Activated T-cell treated with anti-CD3 and anti-CD28 coated beads, Interleukin-2, amount 50 U/mL, for 4 hours (primary cell): ENCODE measurements around the gene WNT9B. TPM values are rescaled to one million over a fixed set of nuclear protein-coding genes. Genes with fewer than 3 reads are reported as not detected.

ENCODE experiments used
- ATAC-seq, 2 donors: fragments of 200-7000 bp; cut with Tn5 transposase; one replicate each; pipeline ENCODE4 v1.10.0; 2021
- DNase-seq: peaks from one replicate; pipeline ENCODE4 v3.0.0-alpha.2; 2020
- H3K27me3 Mint-ChIP-seq: one replicate; pipeline ENCODE4 v1.8.0; 2021; ENCODE audit warnings: low read depth, mixed read lengths
- H3K36me3 Mint-ChIP-seq: one replicate; pipeline ENCODE4 v1.8.0; 2022; ENCODE audit warnings: mixed read lengths; ENCODE audit not compliant: insufficient read depth
- H3K4me1 Mint-ChIP-seq: one replicate; pipeline ENCODE4 v1.8.0; 2021; ENCODE audit warnings: low read depth, mixed read lengths
- H3K4me3 Mint-ChIP-seq: one replicate; pipeline ENCODE4 v1.8.0; 2021; ENCODE audit warnings: mild to moderate bottlenecking, moderate library complexity, mixed read lengths
- H3K9me3 Mint-ChIP-seq: one replicate; pipeline ENCODE4 v1.8.0; 2021; ENCODE audit warnings: mixed read lengths
- total RNA-seq, 3 donors: library from RNA; stranded (reverse); gene quantifications; one replicate each; pipeline ENCODE4 v1.2.1, GENCODE V29; 2021

Gene WNT9B
- total RNA-seq: not detected

DNA sequence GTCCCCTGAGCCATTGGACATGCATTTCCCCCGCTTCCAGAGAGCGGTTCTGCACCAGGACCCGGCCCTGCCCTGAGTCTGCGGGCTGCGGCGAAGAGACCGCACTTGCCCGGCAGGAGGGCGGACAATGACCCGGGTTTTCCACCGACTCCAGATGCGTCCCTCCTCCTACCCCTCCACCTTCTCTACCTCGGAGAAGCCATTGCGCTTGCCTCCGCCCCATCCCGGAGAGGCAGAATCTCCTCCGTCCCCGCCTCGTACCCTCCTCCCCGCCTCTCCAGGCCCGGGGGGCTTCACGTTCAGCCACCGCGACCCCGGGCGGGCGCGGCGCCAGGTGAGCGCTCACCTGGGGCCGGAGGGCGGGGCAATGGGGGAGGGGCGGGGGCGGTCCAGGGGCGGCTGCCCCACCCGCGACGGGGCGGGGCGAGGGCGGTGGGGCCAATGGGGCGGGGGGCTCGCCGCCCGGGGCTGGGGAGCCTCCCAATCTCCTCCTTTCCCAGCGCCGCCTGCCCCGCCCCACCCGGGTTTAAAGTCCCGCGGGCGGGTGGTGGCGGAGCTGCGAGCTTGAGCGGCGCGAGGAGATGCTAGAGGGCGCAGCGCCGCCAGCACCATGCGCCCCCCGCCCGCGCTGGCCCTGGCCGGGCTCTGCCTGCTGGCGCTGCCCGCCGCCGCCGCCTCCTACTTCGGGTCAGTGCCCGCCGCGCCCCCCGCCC is at the start of gene WNT9B:
TSS of gene WNT9B (plus strand) at position 555 of the 713 bp plus-strand sequence. CDS start at position 611, 56 bp downstream.
- Mint-ChIP-seq H3K4me3 (peak within 1 kb of the TSS; percentile 66), H3K9me3 (no peaks in the 10 kb centered on the region), H3K36me3 (no peaks in the 10 kb centered on the region), H3K4me1 (peaks cover 14% of the 10 kb centered on the region), H3K27me3 (peaks cover 70% of the 10 kb centered on the region)
- no peak for DNase-seq
- ATAC-seq: peak; percentile 42 to 62

DNA sequence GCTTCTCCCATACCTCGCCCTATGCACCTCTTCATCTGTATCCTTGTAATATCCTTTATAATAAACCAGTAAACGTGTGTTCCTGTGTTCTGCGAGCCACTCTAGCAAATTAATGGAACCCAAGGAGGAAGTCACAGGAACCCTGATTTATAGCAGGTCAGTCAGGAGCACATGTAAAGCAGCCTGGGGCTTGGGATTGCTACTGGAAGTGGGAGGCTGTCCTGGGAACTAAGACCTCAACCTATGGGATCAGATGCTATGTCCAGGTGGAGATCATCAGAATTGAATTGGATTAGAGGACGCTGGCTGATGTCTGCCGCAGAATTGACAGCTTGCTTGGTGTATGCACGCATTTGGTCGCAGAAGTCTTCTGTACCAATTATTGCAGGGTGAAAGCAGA is 48.6 kb upstream of the WNT9B start:
- peaks cover 4% of the 10 kb centered on the region for H3K27me3 Mint-ChIP-seq
- no peak for DNase-seq
- no peaks in the 10 kb centered on the region for H3K36me3 Mint-ChIP-seq
- ATAC-seq: no peak
- no peak overlapping the region for H3K4me3 Mint-ChIP-seq
- H3K4me1 Mint-ChIP-seq: no peaks in the 10 kb centered on the region
- no peaks in the 10 kb centered on the region for H3K9me3 Mint-ChIP-seq

GRCh38 chr17:46803544-46803943 is 47.8 kb upstream of the WNT9B start:
- ATAC-seq (no peak), DNase-seq (no peak)
- Mint-ChIP-seq H3K4me3 (no peak overlapping the region), H3K4me1 (no peaks in the 10 kb centered on the region), H3K27me3 (peaks cover 4% of the 10 kb centered on the region), H3K9me3 (no peaks in the 10 kb centered on the region), H3K36me3 (no peaks in the 10 kb centered on the region)

GRCh38 chr17:46805771-46806170 is 45.6 kb upstream of the WNT9B start:
- Mint-ChIP-seq H3K36me3 (no peaks in the 10 kb centered on the region), H3K4me3 (no peak overlapping the region), H3K27me3 (peaks cover 4% of the 10 kb centered on the region), H3K4me1 (no peaks in the 10 kb centered on the region), H3K9me3 (no peaks in the 10 kb centered on the region)
- no peak for ATAC-seq
- DNase-seq: no peak

DNA sequence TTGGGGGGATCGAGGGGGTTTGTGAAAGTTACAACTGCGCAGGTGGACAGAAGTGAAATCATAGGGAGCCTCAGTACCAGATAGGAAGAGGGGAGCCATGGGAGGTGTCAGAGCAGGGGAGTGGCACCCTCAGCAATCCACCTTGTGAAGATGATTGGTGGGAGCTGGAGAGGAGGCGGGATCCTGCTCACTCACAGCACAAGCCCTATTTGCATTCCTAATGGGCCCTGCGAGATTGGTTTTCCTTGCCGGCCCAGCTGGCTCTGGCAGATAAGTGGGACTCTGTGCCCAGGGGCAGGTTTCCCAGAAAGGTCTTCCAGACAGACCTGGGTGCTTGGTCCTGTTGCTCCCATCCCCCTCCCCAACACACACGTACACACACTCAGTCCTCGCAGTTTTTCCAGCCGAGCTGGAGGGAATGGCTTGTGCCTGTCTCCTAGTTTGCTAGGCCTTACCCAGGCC is 42.2 kb upstream of the WNT9B start:
- Mint-ChIP-seq H3K9me3 (no peaks in the 10 kb centered on the region), H3K27me3 (peaks cover 37% of the 10 kb centered on the region), H3K4me1 (no peaks in the 10 kb centered on the region), H3K36me3 (no peaks in the 10 kb centered on the region), H3K4me3 (no peak overlapping the region)
- no peak for ATAC-seq
- no peak for DNase-seq

DNA sequence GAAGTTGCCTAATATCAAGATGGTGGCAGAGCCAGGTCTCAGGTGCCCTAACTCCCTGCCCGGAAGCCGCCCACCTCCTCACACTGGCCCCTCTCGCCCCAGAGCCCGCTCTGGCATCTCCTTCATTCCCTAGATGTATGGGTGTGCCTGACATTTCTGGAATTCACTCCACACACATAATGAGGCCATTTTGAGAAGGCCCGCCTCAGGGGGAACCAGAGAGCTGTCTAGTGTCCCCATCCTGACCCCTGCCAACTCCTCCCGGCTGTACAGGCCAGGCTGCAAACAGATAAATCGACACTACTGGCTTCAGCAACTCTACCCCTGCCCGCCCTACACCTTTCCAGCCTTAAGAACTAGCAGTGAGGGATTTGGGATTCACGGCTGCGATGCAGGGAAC is 40.5 kb upstream of the WNT9B start:
- Mint-ChIP-seq H3K27me3 (peaks cover 49% of the 10 kb centered on the region), H3K4me3 (no peak overlapping the region), H3K36me3 (no peaks in the 10 kb centered on the region), H3K4me1 (no peaks in the 10 kb centered on the region), H3K9me3 (no peaks in the 10 kb centered on the region)
- ATAC-seq: no peak
- DNase-seq: no peak

- no peaks in the 10 kb centered on the region for H3K36me3 Mint-ChIP-seq
- H3K4me3 Mint-ChIP-seq: no peak overlapping the region
- H3K9me3 Mint-ChIP-seq: no peaks in the 10 kb centered on the region
- no peak for DNase-seq
- ATAC-seq: no peak
- H3K27me3 Mint-ChIP-seq: peaks cover 61% of the 10 kb centered on the region
- H3K4me1 Mint-ChIP-seq: no peaks in the 10 kb centered on the region
These were observed 39.3 kb upstream of the WNT9B start for GRCh38 chr17:46811978-46812583.

DNA sequence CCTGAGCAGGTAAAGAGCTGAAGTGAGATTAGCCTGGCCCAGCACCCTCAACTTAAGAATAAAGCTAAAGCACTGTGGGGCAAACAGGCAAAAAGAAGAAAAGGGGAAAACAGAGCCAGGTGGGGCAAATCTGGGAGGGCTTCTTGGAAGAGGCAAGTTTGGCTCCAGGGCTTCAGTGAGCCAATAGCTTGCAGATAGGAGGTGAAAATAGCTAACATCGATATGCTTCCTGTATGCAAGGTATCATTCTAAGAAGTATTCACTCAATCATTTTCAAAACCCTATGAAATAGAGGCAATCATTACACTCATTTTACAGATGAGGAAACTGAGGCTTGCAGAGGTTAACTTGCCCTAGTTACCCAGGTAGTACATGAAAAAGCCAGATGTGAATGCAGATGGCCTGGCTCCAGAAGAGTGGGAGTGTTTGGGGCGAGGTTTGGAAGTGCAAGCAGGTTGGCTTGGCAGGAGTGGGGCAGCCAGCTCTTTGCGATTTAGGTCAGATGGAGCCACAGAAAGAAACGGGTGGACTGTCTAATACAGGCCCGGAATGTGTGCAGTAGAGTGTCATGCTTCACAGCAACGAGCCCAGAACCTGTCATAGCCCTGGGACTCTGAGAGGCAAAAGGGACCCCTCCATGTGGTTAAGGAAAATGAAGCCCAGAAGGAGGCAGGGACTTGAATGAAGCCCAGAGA is 38.6 kb upstream of the WNT9B start:
- no peak for DNase-seq
- Mint-ChIP-seq H3K4me1 (peaks cover 3% of the 10 kb centered on the region), H3K36me3 (no peaks in the 10 kb centered on the region), H3K9me3 (no peaks in the 10 kb centered on the region), H3K4me3 (no peak overlapping the region), H3K27me3 (peaks cover 67% of the 10 kb centered on the region)
- ATAC-seq: no peak

GRCh38 chr17:46813920-46814319 is 37.5 kb upstream of the WNT9B start:
- DNase-seq (no peak), ATAC-seq (no peak)
- Mint-ChIP-seq H3K9me3 (no peaks in the 10 kb centered on the region), H3K4me3 (no peak overlapping the region), H3K36me3 (no peaks in the 10 kb centered on the region), H3K4me1 (peaks cover 9% of the 10 kb centered on the region), H3K27me3 (peaks cover 74% of the 10 kb centered on the region)

DNA sequence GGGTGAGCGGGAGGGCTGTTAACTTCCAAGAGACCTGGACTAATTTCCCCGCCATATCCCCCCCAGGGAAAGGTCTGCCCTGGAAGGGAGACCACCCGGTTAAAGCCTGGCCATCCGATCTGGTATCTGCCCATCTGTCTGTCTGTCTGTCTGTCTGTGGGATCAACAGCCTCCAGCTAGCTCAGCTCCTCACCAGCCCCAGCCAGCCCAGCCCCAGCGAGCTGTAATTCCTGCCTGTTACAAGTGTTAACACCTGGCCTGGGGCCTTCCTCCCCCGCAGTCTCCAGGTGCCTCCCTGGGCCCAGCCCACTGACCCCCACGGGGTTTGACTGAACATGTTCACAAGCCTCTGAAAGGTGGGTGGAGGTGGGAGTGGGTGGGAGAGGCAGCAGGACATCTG is 36.9 kb upstream of the WNT9B start:
- Mint-ChIP-seq H3K4me1 (peaks cover 13% of the 10 kb centered on the region), H3K9me3 (no peaks in the 10 kb centered on the region), H3K36me3 (no peaks in the 10 kb centered on the region), H3K27me3 (peaks cover 79% of the 10 kb centered on the region), H3K4me3 (no peak overlapping the region)
- no peak for DNase-seq
- ATAC-seq: no peak

DNA sequence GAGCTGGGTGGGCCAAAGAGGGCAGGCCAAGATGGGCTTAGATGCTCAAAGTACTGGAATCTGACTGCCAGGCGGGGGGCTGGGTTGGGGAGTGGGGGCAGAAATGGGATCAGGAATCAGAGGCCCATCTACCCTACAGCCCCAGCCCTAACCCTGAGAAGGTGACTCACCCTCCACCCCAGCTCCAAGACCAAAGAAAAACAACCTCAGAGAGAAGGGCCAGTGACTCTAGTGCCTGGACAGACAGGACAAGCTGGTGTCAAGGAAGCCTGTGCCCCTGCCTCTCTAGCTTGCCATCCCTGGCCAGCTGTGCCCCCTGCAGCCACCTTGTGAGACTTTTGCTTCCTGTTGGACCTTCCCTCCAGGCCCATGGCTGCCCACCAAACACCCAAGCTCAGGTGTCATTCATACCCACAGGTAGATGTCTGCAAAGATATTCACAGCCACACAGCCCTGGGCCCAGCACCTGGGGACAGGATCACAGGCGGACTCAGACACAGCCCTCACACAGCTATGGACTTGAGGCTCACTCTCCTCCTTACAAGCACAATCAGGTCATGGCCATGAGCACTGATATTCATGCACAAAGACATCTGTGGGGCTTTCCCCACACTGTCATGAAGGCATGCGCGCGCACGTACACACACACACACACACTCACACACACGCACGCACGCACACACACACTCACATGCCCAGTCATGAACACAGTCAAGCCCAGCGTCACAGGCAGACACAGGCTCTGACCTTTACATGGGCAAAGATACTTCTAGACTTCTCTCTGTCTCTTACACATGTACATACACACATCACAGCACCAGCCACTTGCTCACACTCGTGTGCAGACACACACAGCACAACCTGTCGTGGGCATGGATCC is 35.7 kb upstream of the WNT9B start:
- H3K27me3 Mint-ChIP-seq: peaks cover 90% of the 10 kb centered on the region
- ATAC-seq (no peak), DNase-seq (no peak)
- no peaks in the 10 kb centered on the region for H3K36me3 Mint-ChIP-seq
- H3K9me3 Mint-ChIP-seq: no peaks in the 10 kb centered on the region
- peaks cover 18% of the 10 kb centered on the region for H3K4me1 Mint-ChIP-seq
- no peak overlapping the region for H3K4me3 Mint-ChIP-seq

- H3K4me3 Mint-ChIP-seq: peak overlapping the region; percentile 66
- H3K36me3 Mint-ChIP-seq: no peaks in the 10 kb centered on the region
These were observed 34.1 kb upstream of the WNT9B start for GRCh38 chr17:46817151-46817900.

DNA sequence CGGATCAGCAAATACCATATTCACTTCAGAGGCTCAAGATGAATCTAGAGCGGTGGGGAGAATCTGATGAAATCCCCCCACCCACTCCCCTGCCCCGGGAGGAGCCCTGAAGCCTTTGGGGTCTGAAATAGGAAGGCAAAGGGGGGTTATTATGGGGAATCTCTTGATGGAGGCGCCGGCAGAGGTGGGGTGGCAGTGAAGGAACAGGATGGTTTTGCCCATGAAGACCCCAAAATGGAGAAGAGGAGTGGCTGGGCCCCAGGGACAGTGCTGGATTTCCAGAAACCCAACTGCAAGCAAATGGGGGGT is 33.5 kb upstream of the WNT9B start:
- H3K36me3 Mint-ChIP-seq: no peaks in the 10 kb centered on the region
- H3K9me3 Mint-ChIP-seq: no peaks in the 10 kb centered on the region
- H3K4me1 Mint-ChIP-seq: peaks cover 18% of the 10 kb centered on the region
- no peak for ATAC-seq
- H3K27me3 Mint-ChIP-seq: peaks cover 86% of the 10 kb centered on the region
- peak overlapping the region; percentile 66 for H3K4me3 Mint-ChIP-seq
- no peak for DNase-seq

More at GRCh38 chr17:46817151-46817900, 34.1 kb upstream of the WNT9B start:
- no peak for ATAC-seq
- Mint-ChIP-seq H3K4me1 (peaks cover 18% of the 10 kb centered on the region), H3K9me3 (no peaks in the 10 kb centered on the region), H3K27me3 (peaks cover 91% of the 10 kb centered on the region)
- no peak for DNase-seq
